MV-4-11 (cell line): Measurements from ENCODE around the gene KIAA0232.
"Not testable (repeated sequence)": the region's sequence is repeated elsewhere in the genome, so short reads cannot be mapped to it uniquely, and the experiment has no call there.

ENCODE experiments used
- DNase-seq: peaks from one replicate; lab custom pipeline; 2025; lab: John Stamatoyannopoulos, UW

Gene KIAA0232

DNA sequence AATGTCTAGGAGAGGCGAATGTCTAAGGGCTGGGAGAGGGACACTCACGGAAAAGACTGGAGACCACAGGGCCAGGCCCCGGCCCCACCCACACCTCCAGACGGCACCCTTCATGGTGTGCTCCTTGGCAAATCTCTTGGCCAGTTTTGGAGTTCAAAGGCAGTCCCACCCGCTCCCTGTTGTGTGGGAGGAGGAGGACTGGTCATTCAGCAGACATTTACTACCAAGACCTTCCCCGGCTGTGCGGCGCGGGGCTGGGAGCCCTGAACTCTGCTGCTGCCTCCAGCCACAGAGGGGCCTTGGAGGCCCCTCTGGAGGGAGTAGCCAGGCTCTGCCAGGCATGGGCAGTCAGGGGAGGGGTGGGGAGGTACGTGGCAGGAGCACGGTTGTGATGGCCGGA lies 118.4 kb downstream of the KIAA0232 start:
- no peak for DNase-seq

DNA sequence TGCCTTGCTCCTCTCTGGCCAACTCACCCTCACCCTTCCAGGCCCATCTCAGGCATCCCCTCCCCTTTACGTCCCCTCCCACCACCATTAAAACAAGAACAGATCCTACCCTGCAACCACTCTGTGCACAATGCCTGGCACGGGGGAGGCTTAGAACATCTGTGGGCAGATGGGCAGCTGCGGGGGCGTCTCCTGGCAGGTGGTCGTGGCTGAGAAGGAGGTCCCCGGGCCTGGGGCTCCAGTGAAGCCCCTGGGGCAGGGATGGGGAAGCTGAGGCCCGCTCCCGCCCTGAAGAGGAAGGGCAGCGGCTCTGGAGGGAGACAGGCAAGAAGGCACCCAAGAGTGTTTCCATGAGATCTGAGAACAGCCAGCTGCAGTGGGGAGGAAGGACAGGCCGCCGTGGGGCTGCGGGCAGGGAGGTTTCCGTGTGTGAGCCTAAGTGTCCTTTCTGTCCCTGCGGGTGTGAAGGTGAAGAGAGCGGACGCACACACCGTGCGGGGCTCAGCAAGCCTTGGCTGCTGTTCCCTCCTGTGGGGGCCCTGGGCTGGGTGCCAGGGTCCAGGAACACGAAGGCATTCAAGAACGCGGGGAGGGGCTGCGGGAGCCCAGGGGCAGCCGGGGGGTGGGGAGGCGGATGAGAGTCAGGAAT lies 119.3 kb downstream of the KIAA0232 start:
- DNase-seq: no peak

DNA sequence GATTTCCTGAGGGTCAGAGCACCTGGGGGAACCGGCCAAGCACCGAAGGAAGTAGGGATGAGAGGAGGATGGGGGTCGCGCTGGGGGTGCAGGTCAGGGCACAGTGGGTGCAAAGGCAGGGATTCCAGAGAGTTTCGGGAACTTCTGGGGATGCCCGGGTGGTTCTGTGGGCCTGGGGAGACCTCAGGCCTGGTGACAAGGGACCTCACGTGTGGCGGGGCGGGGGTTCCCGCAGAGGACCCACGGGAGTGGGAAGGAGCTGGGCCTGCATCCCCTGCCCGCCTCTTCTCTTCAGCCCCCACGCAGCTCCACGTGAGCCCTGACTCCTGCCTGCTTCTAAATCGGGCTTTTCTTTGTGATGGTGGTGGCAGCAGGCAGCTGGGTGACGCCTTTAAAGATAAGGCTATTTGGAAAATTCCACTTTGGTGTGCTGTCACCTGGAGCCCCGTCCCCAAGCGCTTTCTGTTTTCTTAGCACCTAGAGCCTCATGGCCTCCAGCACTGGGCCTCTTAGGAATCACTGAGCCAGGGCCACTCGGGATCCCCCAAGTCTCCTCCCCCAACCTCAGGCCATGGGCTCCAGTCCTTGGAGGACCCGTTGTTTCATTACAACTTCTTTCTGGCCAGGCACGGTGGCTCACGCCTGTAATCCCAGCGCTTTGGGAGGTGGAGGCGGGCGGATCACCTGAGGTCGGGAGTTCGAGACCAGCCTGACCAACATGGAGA lies 120.0 kb downstream of the KIAA0232 start:
- DNase-seq: no peak

GRCh38 chr4:6905516-6906445 lies 123.3 kb downstream of the KIAA0232 start:
- no peak for DNase-seq

DNA sequence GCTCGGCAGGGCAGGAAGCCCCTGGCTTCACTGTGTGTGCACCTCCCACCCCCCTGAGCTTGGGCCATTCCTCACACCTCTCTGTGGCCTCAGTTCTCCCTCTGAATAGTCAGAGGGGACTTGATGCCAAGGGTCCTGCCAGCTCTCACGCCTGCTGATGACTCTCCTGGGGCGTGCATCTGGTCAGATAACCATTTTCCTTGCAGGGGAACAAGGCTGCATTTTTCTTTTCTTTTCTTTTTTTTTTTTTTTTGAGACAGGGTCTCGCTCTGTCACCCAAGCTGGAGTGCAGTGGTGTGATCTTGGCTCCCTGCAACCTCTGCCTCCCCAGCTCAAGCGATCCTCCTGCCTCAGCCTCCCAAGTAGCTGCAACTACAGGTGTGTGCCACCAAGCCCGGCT lies 124.0 kb downstream of the KIAA0232 start:
- not testable (repeated sequence) for DNase-seq

DNA sequence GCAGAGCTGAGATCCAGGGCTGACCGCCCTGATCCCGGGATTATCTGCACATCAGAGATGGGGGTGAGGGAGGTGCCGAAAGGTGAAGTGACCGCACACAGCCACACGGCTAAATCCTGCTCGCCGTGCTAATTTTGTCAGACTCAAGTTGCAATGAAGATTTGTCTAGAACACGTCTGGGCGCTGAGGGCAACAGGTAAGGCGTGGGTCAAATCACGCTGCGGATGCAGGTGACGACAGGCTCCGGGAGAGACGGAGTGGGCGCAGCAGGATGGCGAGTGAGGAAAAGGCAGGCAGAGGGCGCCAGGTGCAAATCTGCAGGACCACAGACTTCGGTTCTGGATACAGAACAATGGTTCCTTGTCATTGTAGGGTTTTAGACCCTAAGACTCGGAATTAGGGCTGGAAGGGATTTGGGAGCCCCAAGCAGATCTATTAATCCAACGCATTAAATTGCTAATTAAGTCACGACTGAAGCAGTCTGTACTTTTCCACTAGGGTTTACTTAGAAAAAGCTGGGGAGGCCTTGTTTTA lies 125.2 kb downstream of the KIAA0232 start:
- no peak for DNase-seq

DNA sequence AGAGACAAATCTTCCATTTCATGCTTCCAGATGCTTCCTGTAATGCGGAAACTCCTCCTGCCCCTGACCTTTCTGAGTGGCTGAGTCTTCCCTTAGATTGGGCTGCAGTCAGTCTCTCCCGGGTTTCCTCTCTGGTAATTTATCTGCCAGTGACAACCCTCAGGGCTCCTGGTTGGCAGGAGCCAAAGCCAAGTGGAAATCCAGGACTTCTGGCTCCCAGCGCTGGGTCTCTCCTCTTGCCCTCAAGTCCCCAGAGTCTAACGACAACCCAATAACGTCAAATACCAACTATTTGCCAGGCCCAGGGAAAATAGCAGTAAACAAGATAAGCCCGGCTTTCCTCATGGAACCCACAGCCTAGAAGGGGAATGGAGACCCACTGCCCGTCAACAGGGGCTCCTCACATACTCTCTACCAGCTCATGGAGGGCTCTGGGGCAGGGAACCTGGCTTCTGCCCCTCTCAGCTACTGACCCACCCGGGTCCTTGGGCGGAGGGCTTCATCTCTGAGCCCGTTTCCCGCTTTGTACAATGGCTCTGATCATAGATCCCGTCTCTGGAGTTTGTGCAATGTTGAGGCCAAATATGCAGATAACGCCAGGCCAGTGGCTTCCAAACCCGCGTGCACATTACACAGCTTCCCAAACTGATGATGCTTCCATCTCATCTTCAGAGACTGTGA lies 126.0 kb downstream of the KIAA0232 start:
- no peak for DNase-seq

- peak; percentile 68 for DNase-seq
Observed at GRCh38 chr4:6909113-6909969, 126.8 kb downstream of the KIAA0232 start, which contains the start of gene TBC1D14. TBC1D14 (plus strand) TSS chr4:6909826; CDS start chr4:6923390, 13,564 bp downstream.

- DNase-seq: no peak
Observed at GRCh38 chr4:6909970-6910339, 127.4 kb downstream of the KIAA0232 start.

- no peak for DNase-seq
Observed at GRCh38 chr4:6910340-6910959, 127.9 kb downstream of the KIAA0232 start.

DNA sequence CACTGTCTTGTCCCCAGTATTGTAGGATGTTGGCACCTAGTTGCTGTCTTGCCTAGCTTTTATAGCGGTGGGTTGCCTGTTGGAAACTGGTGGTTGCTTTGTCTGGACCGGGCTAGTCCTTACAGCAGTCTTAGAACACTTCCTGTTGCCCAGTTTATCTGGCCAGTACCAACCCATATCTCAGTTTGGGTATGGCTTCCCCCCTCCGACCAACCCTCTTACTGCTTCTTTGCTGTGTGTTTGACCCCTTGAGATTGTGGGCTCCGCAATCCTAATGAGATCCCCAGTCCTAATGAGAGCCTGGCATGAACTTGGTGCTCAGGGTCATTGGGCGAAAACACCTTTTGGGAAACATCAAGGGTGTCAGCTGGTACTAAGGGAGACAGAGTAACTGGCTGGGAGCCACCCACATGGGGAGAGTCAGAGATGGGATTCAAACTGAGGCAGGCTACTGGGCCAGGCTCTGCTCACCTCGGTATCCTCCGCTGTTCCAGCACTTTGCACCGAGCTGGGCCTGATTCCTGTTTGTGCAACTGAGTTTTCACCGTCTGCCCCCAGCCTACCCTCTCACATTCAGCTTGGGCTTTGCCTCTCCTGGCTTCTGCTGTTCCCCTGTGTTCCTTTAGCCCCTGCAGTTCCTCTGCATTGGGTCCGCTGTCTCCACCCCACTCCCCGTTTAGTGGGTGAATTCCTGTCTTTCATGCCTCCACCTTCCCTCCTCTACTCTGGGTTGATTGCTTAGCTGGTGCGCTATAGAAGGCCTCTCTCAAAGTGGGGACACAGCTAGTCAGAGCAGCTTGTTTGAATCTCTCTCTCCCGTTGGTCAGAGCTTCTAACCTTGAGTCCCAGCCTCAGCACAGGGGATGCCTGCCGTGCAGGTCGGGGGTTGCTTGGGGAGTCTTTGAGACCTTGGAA lies 128.7 kb downstream of the KIAA0232 start:
- DNase-seq: no peak

- not testable (repeated sequence) for DNase-seq
Observed at GRCh38 chr4:6911917-6912316, 129.4 kb downstream of the KIAA0232 start.

DNA sequence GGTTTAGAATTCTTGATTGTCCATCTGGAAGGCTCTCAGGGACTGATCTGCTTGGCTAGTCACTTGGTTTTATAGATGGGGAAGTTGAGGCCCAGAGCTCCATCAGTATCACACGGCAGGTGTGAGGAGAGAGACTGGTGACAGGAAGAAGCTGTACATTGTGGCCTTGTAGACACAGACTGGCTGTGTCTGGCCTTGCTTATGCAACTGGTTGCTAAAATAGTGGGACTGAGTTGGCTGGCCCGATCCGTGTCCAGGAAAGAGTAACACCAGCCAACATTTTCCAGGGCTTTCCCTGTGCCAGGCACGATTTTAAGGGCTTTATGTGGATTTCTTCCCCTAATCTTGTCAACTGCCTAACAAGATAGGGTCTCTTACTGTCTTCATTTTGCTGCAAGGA lies 129.9 kb downstream of the KIAA0232 start:
- peak; percentile 37 for DNase-seq

GRCh38 chr4:6913350-6913905 lies 130.9 kb downstream of the KIAA0232 start:
- no peak for DNase-seq

GRCh38 chr4:6914448-6914847 lies 131.9 kb downstream of the KIAA0232 start:
- DNase-seq: no peak

DNA sequence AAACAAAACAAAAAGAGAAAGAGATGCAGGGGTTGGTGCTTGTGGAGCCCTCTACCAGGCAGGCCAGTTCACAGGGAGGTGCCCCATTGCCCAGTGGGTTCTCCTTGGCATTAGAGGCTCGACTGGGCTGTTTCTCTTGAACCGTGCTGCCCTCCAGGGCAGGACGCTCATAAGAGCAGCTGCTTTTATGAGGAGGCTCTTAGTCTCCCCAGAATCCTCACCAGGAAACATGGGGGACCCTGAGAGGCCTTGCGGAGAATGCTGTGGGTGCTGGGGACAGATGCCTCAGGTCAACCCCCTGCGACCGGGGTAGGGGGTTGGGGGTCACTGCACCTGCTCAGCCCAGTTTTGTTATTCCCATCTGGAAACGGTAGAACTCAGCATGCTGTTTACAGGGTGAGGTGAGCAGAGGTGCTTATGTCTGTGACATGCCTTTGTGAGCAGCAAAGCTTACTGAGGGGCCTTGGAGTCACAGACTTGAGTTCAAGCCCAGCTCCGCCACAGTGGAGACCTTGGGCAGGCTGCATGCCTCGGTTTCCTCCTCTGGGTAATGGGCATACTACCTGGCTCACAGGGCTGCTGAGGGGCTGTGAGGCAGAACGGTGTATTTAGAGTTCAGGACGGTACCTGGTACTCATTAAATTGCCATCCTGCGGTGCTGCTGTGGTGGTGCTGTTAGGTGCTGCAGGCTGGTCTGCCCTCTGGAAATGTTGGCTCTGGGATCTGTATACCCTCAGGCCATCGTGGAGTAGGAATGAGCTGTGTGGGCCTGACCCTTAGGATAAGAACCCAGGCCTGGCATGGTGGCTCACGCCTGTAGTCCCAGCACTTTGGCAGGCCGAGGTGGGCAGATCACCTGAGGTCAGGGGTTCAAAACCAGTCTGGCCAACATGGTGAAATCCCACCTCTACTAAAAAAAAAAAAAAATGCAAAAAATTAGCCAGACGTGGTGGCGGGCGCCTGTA lies 132.8 kb downstream of the KIAA0232 start:
- no peak for DNase-seq

DNA sequence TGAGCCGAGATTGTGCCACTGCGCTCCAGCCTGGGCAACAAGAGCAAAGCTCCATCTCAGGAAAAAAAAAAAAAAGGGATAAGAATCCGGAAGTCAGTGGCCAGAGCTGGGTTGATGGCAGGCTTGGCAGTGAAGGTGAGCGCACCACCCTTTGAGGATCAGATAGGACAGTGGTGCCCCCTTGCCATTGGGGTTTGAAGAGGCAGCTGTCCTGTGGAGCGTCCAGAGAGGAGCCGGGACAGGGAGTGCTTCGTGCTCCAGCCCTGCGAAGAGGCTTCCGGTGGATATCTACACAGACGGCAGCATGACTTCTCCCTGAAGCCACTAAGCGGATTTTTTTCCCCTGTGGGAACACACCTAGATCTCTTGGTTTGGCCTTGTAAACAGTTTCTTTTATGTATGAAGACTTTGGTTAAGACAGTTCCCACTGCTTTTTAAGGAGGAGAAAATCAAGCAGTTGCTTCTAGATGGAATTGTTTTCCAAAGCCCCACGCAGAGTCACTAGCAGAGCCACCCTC lies 133.6 kb downstream of the KIAA0232 start:
- no peak for DNase-seq
